Mesodermal cell (in vitro differentiated cells): ENCODE measurements around the gene SATB1.

ENCODE experiments used
- H3K27ac ChIP-seq: 2 replicates; pipeline ENCODE4 v1.7.0; 2013; ENCODE audit warnings: mild to moderate bottlenecking, low read depth, low read length, moderate library complexity; ENCODE audit not compliant: severe bottlenecking
- H3K36me3 ChIP-seq: 2 replicates; pipeline ENCODE4 v1.7.1; 2013; ENCODE audit warnings: mild to moderate bottlenecking, low read length, moderate library complexity; ENCODE audit not compliant: control insufficient read depth, insufficient read depth
- H3K4me1 ChIP-seq: one replicate; pipeline ENCODE4 v1.7.1; 2013; ENCODE audit warnings: mild to moderate bottlenecking, low read length; ENCODE audit not compliant: insufficient read depth, control insufficient read depth, poor library complexity, severe bottlenecking
- H3K4me3 ChIP-seq: 2 replicates; pipeline ENCODE4 v1.7.0; 2013; ENCODE audit warnings: low read length, control low read depth, mild to moderate bottlenecking; ENCODE audit not compliant: insufficient read depth, poor library complexity, severe bottlenecking; ENCODE audit errors: extremely low read depth
- H3K9me3 ChIP-seq: 2 replicates; pipeline ENCODE4 v1.7.1; 2013; ENCODE audit warnings: mild to moderate bottlenecking, low read length, moderate library complexity; ENCODE audit not compliant: control insufficient read depth
- WGBS, 2 experiments: methylation state at CpG; one replicate each; pipeline ENCODE4 v1.1.5; 2013; ENCODE audit warnings: missing lambda C conversion rate in 2 of 2; ENCODE audit not compliant: insufficient coverage in 2 of 2; 5-methylcytosine and 5-hydroxymethylcytosine counted together

SATB1 gene

GRCh38 chr3:18398448-18398847 is 26.7 kb downstream of the SATB1 start:
- Histone ChIP-seq H3K4me3 (no peak overlapping the region), H3K4me1 (no peaks in the 10 kb centered on the region), H3K27ac (no peak overlapping the region), H3K9me3 (no peaks in the 10 kb centered on the region), H3K36me3 (peaks cover 5% of the 10 kb centered on the region)
- 100% methylated on average over 1 of the region's 1 CpG; no CpG with 5 or more reads in 1 of the 2 experiments for WGBS, 2 experiments

- WGBS, 2 experiments = no CpG with 5 or more reads among the region's 1 CpG
- Histone ChIP-seq H3K9me3 (no peaks in the 10 kb centered on the region), H3K4me1 (no peaks in the 10 kb centered on the region), H3K27ac (no peak overlapping the region), H3K36me3 (peaks cover 5% of the 10 kb centered on the region), H3K4me3 (no peak overlapping the region)
These were observed 28.7 kb downstream of the SATB1 start for GRCh38 chr3:18396428-18396827.

DNA sequence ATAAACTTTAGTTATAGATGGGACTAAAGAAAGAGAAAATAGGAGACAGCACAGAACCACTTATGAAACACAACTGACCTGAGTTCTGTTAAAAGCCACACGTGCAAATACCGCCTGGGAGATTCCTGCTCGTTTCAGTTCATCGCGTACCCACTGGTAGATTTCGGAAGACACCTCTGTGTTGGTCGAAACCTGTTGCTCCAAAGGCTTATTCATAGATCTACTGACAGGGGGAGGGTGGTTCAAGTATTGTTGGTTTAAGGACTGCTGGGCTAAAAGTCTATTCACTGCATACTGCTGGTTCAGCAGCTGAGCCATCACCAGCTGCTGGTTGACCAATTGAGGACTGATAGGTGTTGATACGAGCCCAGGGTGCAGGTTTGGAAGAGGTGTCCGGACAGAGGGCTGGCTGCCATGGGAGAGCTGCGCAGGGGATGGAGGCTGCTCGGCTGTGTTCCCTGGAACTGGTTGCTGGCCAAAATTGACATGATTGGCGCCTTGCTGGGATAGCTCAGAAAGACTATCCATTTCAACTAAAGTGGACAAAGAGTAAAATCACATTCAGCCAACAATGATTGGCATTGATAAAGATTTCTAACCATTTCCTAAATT is 30.6 kb downstream of the SATB1 start:
- Histone ChIP-seq H3K9me3 (no peaks in the 10 kb centered on the region), H3K4me3 (no peak overlapping the region), H3K4me1 (no peaks in the 10 kb centered on the region), H3K36me3 (peaks cover 5% of the 10 kb centered on the region), H3K27ac (no peak overlapping the region)
- WGBS, 2 experiments = 91 to 92% methylated on average over 10 to 11 of the region's 12 CpGs

- Histone ChIP-seq H3K27ac (no peak overlapping the region), H3K4me3 (no peak overlapping the region), H3K9me3 (no peaks in the 10 kb centered on the region), H3K4me1 (no peaks in the 10 kb centered on the region), H3K36me3 (peaks cover 5% of the 10 kb centered on the region)
- WGBS, 2 experiments = 100% methylated on average over 1 of the region's 2 CpGs; no CpG with 5 or more reads in 1 of the 2 experiments
These were observed 31.2 kb downstream of the SATB1 start for GRCh38 chr3:18393906-18394305.

- WGBS, 2 experiments = 82 to 100% methylated on average over 1 to 2 of the region's 3 CpGs
- Histone ChIP-seq H3K4me1 (no peaks in the 10 kb centered on the region), H3K27ac (no peak overlapping the region), H3K36me3 (peaks cover 3% of the 10 kb centered on the region), H3K4me3 (no peak overlapping the region), H3K9me3 (no peaks in the 10 kb centered on the region)
These were observed 35.0 kb downstream of the SATB1 start for GRCh38 chr3:18390024-18390660.

DNA sequence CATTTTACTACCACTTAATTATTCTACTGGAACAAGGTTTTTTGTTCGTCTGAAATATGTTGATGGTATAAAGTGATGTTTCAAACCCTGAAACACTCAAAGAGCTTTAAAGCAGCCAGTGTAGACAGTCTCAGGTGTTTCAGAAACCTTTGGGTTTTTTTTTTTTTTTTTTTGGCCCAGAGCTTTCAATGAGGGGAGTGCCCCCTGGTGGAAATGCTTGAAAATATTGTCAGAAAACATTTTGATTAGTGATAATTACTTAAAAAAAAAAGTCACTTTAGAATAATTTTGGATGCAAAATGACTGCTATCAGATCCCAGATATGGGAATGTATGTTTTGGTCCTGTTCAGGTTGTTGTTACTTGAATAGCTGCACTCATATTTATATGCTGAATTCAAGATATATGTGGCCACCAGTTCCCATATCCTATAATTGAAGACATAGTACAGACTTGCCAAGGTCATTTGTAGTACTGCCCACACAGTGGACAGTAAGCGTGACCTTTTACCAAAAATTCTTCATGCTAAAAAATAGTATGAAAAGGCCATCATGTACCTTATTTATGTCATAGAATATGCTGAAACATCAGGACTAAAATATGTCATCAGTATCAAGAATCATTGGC is 35.9 kb downstream of the SATB1 start:
- Histone ChIP-seq H3K4me3 (no peak overlapping the region), H3K27ac (no peak overlapping the region), H3K4me1 (no peaks in the 10 kb centered on the region), H3K36me3 (peaks cover 3% of the 10 kb centered on the region), H3K9me3 (no peaks in the 10 kb centered on the region)
- no CpG with 5 or more reads among the region's 2 CpGs for WGBS, 2 experiments

DNA sequence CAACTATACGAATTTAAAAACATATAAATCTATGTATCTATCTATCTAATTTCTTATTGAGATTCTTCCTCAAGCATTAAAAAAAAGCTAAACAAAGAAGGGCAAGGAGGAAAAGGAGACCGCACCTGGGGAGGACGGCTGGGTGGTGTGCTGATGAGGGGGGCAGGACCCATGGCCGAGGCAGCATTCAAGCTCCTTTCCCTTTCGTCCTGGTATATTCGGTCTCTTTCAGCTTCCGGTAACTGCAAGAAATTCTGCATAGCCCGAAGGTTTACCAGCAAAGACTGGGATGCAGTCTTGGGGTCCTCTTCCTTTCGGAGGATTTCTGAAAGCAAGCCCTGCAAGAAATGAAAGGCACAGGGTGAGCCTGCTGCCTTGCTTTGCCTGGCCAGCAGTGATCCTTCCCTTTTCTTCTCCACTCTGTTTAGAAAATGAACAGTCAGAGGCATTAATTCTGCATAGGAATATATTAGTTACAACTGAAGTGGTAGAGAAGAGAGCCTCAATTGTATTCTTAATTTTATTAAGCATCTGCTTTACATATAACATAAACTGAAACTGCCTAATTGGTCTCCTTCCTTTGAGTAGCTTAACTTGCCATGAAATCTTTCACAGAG is 38.8 kb downstream of the SATB1 start:
- H3K36me3 ChIP-seq = peaks cover 3% of the 10 kb centered on the region
- 91 to 93% methylated on average over 7 to 8 of the region's 9 CpGs for WGBS, 2 experiments
- H3K27ac ChIP-seq = no peak overlapping the region
- H3K9me3 ChIP-seq = no peaks in the 10 kb centered on the region
- H3K4me3 ChIP-seq = no peak overlapping the region
- H3K4me1 ChIP-seq = no peaks in the 10 kb centered on the region

- WGBS, 2 experiments = no CpG with 5 or more reads among the region's 4 CpGs
- H3K4me1 ChIP-seq = no peaks in the 10 kb centered on the region
- H3K36me3 ChIP-seq = peaks cover 3% of the 10 kb centered on the region
- H3K9me3 ChIP-seq = no peaks in the 10 kb centered on the region
- no peak overlapping the region for H3K27ac ChIP-seq
- no peak overlapping the region for H3K4me3 ChIP-seq
These were observed 39.4 kb downstream of the SATB1 start for GRCh38 chr3:18385706-18386105.

DNA sequence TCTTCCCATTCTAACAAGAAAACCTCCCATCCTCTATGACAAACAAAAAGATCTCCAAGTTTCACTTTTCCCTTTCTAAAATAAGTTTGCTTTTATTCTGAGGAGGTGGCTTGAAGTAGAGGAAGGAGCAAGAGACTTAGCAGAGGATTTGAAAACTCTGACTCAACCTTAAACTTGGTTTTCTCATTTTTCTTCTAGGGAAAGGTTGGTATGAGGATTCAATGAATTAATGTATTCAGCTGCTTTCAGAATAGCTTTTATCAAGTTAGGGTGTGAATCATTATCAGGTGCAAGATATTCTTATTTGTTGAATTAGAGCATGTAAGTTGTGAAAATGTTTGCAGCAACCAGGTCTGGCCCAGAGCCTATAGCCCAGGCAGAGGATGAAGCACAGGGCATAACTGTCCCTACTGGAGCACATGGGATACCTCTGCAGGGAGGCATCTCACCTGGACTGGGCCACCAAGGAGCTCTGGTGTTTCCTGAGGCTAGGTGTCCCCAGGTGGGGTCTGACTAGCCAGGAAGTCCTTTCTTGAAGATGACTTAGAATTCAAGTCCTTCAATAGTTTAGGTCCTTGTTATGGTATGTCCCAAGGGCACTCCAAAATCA is 42.3 kb downstream of the SATB1 start:
- Histone ChIP-seq H3K9me3 (no peaks in the 10 kb centered on the region), H3K4me1 (no peaks in the 10 kb centered on the region)

GRCh38 chr3:18379647-18380046 is 45.5 kb downstream of the SATB1 start:
- WGBS, 2 experiments = 100% methylated on average over 1 to 2 of the region's 2 CpGs
- no peaks in the 10 kb centered on the region for H3K36me3 ChIP-seq
- H3K4me3 ChIP-seq = no peak overlapping the region
- no peaks in the 10 kb centered on the region for H3K9me3 ChIP-seq
- no peak overlapping the region for H3K27ac ChIP-seq
- no peaks in the 10 kb centered on the region for H3K4me1 ChIP-seq

More for the DNA sequence above, 42.3 kb downstream of the SATB1 start:
- Histone ChIP-seq H3K36me3 (peaks cover 3% of the 10 kb centered on the region), H3K4me3 (no peak overlapping the region), H3K27ac (no peak overlapping the region)
